SK-N-SH treated with all-trans-retinoic acid at 6 μM for 48 hours (cell line): ENCODE measurements around the gene GRID2IP.

Experiments
- ATAC-seq: fragments of 200-7000 bp; cut with Tn5 transposase; 3 replicates; pipeline ENCODE4 v1.9.1; 2020; ENCODE audit warnings: mild to moderate bottlenecking, moderate library complexity
- ARNTL ChIP-seq: fragments of 450-650 bp; formaldehyde crosslinking; IDR thresholded peaks from 2 replicates; pipeline ENCODE4 v1.5.0; 2020; ENCODE audit warnings: low read depth, mild to moderate bottlenecking, moderate library complexity, borderline replicate concordance
- BACH2 ChIP-seq: fragments of 250-450 bp; sonication (Bioruptor Pico); IDR thresholded peaks from 2 replicates; pipeline ENCODE4 v1.9.0; 2021; ENCODE audit warnings: mild to moderate bottlenecking, borderline replicate concordance
- CSDC2 ChIP-seq: fragments of 250-450 bp; sonication (Bioruptor Pico); IDR thresholded peaks from 2 replicates; pipeline ENCODE4 v1.5.0; 2020; ENCODE audit warnings: mild to moderate bottlenecking, moderate library complexity
- CSRNP3 ChIP-seq: fragments of 250-450 bp; sonication (Bioruptor Pico); IDR thresholded peaks from 2 replicates; pipeline ENCODE4 v1.5.1; 2021; ENCODE audit warnings: mild to moderate bottlenecking, moderate library complexity
- ESRRG ChIP-seq: fragments of 250-450 bp; sonication (Bioruptor Pico); IDR thresholded peaks from 2 replicates; pipeline ENCODE4 v1.6.1; 2021; ENCODE audit warnings: mild to moderate bottlenecking
- GLIS3 ChIP-seq: fragments of 250-450 bp; sonication (Bioruptor Pico); IDR thresholded peaks from 2 replicates; pipeline ENCODE4 v1.5.0; 2020; ENCODE audit warnings: mild to moderate bottlenecking, moderate library complexity
- ISL1 ChIP-seq: fragments of 250-450 bp; sonication (Bioruptor Pico); IDR thresholded peaks from 2 replicates; pipeline ENCODE4 v2.1.2; 2022; ENCODE audit warnings: mild to moderate bottlenecking, moderate library complexity
- OSR1 ChIP-seq: fragments of 250-450 bp; sonication (Bioruptor Pico); IDR thresholded peaks from 2 replicates; pipeline ENCODE4 v1.8.0; 2022; ENCODE audit warnings: moderate library complexity, mild to moderate bottlenecking, inconsistent platforms
- PATZ1 ChIP-seq: fragments of 250-450 bp; sonication (Bioruptor Pico); IDR thresholded peaks from 2 replicates; pipeline ENCODE4 v1.8.0; 2020; ENCODE audit warnings: mild to moderate bottlenecking, moderate library complexity, borderline replicate concordance
- POU6F1 ChIP-seq: fragments of 250-450 bp; sonication (Bioruptor Pico); IDR thresholded peaks from 2 replicates; pipeline ENCODE4 v1.8.0; 2021; ENCODE audit warnings: low read depth, mild to moderate bottlenecking, moderate library complexity, borderline replicate concordance
- PPARA ChIP-seq: fragments of 250-450 bp; sonication (Bioruptor Pico); IDR thresholded peaks from 2 replicates; pipeline ENCODE4 v1.5.0; 2020; ENCODE audit warnings: mild to moderate bottlenecking, borderline replicate concordance
- RARB ChIP-seq: fragments of 250-450 bp; sonication (Bioruptor Pico); IDR thresholded peaks from 2 replicates; pipeline ENCODE4 v1.8.0; 2021; ENCODE audit warnings: mild to moderate bottlenecking, moderate library complexity
- SNAI2 ChIP-seq: fragments of 250-450 bp; sonication (Bioruptor Pico); IDR thresholded peaks from 2 replicates; pipeline ENCODE4 v1.5.0; 2020; ENCODE audit warnings: mild to moderate bottlenecking, moderate library complexity
- TCF4 ChIP-seq: fragments of 250-450 bp; sonication (Bioruptor Pico); IDR thresholded peaks from 2 replicates; pipeline ENCODE4 v1.8.0; 2021; ENCODE audit warnings: mild to moderate bottlenecking, moderate library complexity, borderline replicate concordance
- TOX ChIP-seq: fragments of 250-450 bp; sonication (Bioruptor Pico); IDR thresholded peaks from 2 replicates; pipeline ENCODE4 v1.8.0; 2021; ENCODE audit warnings: mild to moderate bottlenecking, moderate library complexity, borderline replicate concordance
- TSHZ2 ChIP-seq: fragments of 250-450 bp; sonication (Bioruptor Pico); IDR thresholded peaks from 2 replicates; pipeline ENCODE4 v1.5.0; 2020; ENCODE audit warnings: mild to moderate bottlenecking, moderate library complexity
- ZC3H10 ChIP-seq: fragments of 250-450 bp; sonication (Bioruptor Pico); IDR thresholded peaks from 2 replicates; pipeline ENCODE4 v1.5.1; 2021; ENCODE audit warnings: mild to moderate bottlenecking, moderate library complexity
- ZFP3 ChIP-seq: fragments of 250-450 bp; sonication (Bioruptor Pico); IDR thresholded peaks from 2 replicates; pipeline ENCODE4 v1.5.0; 2020; ENCODE audit warnings: mild to moderate bottlenecking, moderate library complexity
- ZFP30 ChIP-seq: fragments of 450-650 bp; formaldehyde crosslinking; IDR thresholded peaks from 2 replicates; pipeline ENCODE4 v1.5.0; 2022; ENCODE audit warnings: mild to moderate bottlenecking, moderate library complexity
- ZNF565 ChIP-seq: fragments of 450-650 bp; formaldehyde crosslinking; conservative IDR thresholded peaks from 2 replicates; pipeline ENCODE4 v1.5.0; 2020; ENCODE audit warnings: low read depth, mild to moderate bottlenecking, moderate library complexity
- ZNF70 ChIP-seq: fragments of 450-650 bp; formaldehyde crosslinking; IDR thresholded peaks from 2 replicates; pipeline ENCODE4 v1.5.0; 2020; ENCODE audit warnings: mild to moderate bottlenecking, moderate library complexity
- ZNF8 ChIP-seq: fragments of 450-650 bp; formaldehyde crosslinking; IDR thresholded peaks from 2 replicates; pipeline ENCODE4 v1.5.0; 2020; ENCODE audit warnings: mild to moderate bottlenecking, moderate library complexity

GRID2IP gene

GRCh38 chr7:6536262-6537260 lies 14.7 kb downstream of the GRID2IP start:
- peak; percentile 64 for ATAC-seq
- TF ChIP-seq ZFP3 (CRISPR knock-in tag) (peak; percentile 82), POU6F1 (CRISPR knock-in tag) (no peak)

GRCh38 chr7:6533893-6534495 lies 17.3 kb downstream of the GRID2IP start:
- TF ChIP-seq BACH2 (CRISPR knock-in tag) (no peak), RARB (no peak), ZFP3 (CRISPR knock-in tag) (no peak), TSHZ2 (no peak), ARNTL (CRISPR knock-in tag) (no peak), ZFP30 (CRISPR knock-in tag) (no peak), GLIS3 (CRISPR knock-in tag) (no peak), ZNF8 (CRISPR knock-in tag) (no peak), CSRNP3 (CRISPR knock-in tag) (no peak), SNAI2 (CRISPR knock-in tag) (no peak), OSR1 (CRISPR knock-in tag) (no peak), CSDC2 (CRISPR knock-in tag) (no peak), TOX (CRISPR knock-in tag) (no peak), ZNF70 (CRISPR knock-in tag) (no peak), TCF4 (CRISPR knock-in tag) (no peak), PATZ1 (CRISPR knock-in tag) (no peak), PPARA (CRISPR knock-in tag) (no peak)
- ATAC-seq = no peak

GRCh38 chr7:6532516-6532915 lies 18.7 kb downstream of the GRID2IP start:
- TF ChIP-seq ESRRG (CRISPR knock-in tag) = no peak
- TF ChIP-seq BACH2 (CRISPR knock-in tag) = no peak
- no peak for TF ChIP-seq ZC3H10 (CRISPR knock-in tag)
- no peak for TF ChIP-seq POU6F1 (CRISPR knock-in tag)
- TF ChIP-seq ZNF70 (CRISPR knock-in tag) = no peak
- no peak for TF ChIP-seq ISL1 (CRISPR knock-in tag)
- no peak for TF ChIP-seq ZFP30 (CRISPR knock-in tag)
- no peak for TF ChIP-seq OSR1 (CRISPR knock-in tag)
- TF ChIP-seq GLIS3 (CRISPR knock-in tag) = no peak
- no peak for TF ChIP-seq ZNF565 (CRISPR knock-in tag)
- no peak for TF ChIP-seq ARNTL (CRISPR knock-in tag)
- no peak for TF ChIP-seq TCF4 (CRISPR knock-in tag)
- no peak for TF ChIP-seq PATZ1 (CRISPR knock-in tag)
- no peak for TF ChIP-seq ZNF8 (CRISPR knock-in tag)
- no peak for ATAC-seq
